GM06990 (cell line): Measurements from ENCODE around the gene PTPRD.

Experiments
- DNase-seq: peaks from one replicate; pipeline ENCODE4 v3.0.0-alpha.2; 2011; ENCODE audit not compliant: insufficient read length; ENCODE audit errors: extremely low read depth
- H3K27me3 ChIP-seq: replicated peaks from 2 replicates; pipeline ENCODE4 v1.6.0; 2011; ENCODE audit warnings: low read length; ENCODE audit not compliant: control insufficient read depth, insufficient read depth
- H3K36me3 ChIP-seq: 2 replicates; pipeline ENCODE4 v1.5.1; 2011; ENCODE audit warnings: low read length; ENCODE audit not compliant: control insufficient read depth, insufficient read depth
- H3K4me3 ChIP-seq: replicated peaks from 2 replicates; pipeline ENCODE4 v1.5.1; 2011; ENCODE audit warnings: low read depth, mild to moderate bottlenecking, control low read depth, low read length
- CTCF ChIP-seq: IDR thresholded peaks from 2 replicates; pipeline ENCODE4 v1.5.1; 2011; ENCODE audit warnings: low read length, control low read depth, mild to moderate bottlenecking, inconsistent platforms; ENCODE audit not compliant: insufficient read depth, poor library complexity, severe bottlenecking

The PTPRD gene

GRCh38 chr9:8533681-8534080 lies 2079.1 kb downstream of the PTPRD start:
- no peaks in the 10 kb centered on the region for H3K27me3 ChIP-seq
- no peak for DNase-seq
- H3K4me3 ChIP-seq, result no peak overlapping the region
- TF ChIP-seq CTCF, result no peak
- no peaks in the 10 kb centered on the region for H3K36me3 ChIP-seq

DNA sequence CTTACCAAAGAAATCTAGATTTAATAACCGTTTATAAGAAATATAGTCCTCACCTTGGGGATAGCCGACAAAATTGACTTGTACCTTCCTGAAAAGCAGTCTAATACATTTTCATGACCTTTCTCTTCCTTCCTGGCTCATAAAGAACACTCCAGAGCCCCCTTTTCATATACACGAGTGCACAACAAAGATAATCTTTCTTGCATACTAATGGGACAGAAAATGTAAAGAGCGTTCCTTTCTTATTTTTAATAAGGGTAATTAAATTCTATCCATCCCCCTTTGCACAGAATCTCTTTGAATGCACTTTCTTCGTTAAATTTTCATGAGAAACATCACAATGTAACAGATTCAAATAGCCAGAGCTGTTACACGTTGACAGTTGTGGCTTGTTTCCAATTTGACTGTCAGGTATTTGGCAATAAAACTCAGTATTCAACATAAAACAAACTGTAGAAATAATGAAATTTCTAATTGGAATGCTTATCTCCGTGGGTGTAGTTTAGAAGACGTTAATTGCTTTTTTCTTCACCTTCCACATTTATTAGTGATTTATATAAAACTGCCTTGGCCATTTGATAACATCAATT lies 2080.9 kb downstream of the PTPRD start:
- H3K27me3 ChIP-seq, result no peaks in the 10 kb centered on the region
- no peak for TF ChIP-seq CTCF
- no peak for DNase-seq

GRCh38 chr9:8521112-8521511 lies 2091.7 kb downstream of the PTPRD start:
- TF ChIP-seq CTCF, result no peak
- Histone ChIP-seq H3K36me3 (no peaks in the 10 kb centered on the region), H3K27me3 (no peaks in the 10 kb centered on the region), H3K4me3 (no peak overlapping the region)
- DNase-seq, result no peak

More for the DNA sequence above, 2080.9 kb downstream of the PTPRD start:
- Histone ChIP-seq H3K36me3 (no peaks in the 10 kb centered on the region), H3K4me3 (no peak overlapping the region)

GRCh38 chr9:8515748-8516147 lies 2097.1 kb downstream of the PTPRD start:
- TF ChIP-seq CTCF, result no peak
- no peak for DNase-seq

GRCh38 chr9:8514760-8515159 lies 2098.0 kb downstream of the PTPRD start:
- no peak for TF ChIP-seq CTCF
- no peaks in the 10 kb centered on the region for H3K36me3 ChIP-seq
- no peak overlapping the region for H3K4me3 ChIP-seq
- no peak for DNase-seq
- H3K27me3 ChIP-seq, result no peaks in the 10 kb centered on the region

More at GRCh38 chr9:8515748-8516147, 2097.1 kb downstream of the PTPRD start:
- H3K4me3 ChIP-seq, result no peak overlapping the region
- H3K36me3 ChIP-seq, result no peaks in the 10 kb centered on the region
- no peaks in the 10 kb centered on the region for H3K27me3 ChIP-seq
